ENCODE results near the gene ACACA.

Gene ACACA

DNA sequence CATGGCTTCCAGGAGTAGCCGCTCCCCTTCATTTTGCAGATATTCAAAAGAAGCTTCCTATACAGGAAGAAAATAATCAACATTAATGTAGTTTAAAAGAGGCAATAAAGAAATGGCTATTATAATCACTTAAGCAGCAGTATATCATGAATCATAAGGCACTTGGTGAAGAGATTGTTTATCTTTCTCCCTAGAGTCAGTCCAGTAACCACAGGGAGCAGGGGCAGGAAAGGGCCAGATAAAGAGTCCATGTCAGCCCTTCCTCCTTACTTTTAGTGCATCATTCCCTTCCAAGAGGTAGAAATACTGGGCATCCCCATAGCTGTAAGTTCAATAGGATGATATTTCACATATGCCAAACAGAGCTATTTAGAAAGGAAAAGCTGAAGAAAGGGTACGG, 215.4 kb downstream of the ACACA start:
- no peak overlapping the region for H3K4me3 Mint-ChIP-seq
- H3K27ac Mint-ChIP-seq, result no peak overlapping the region
- no peaks in the 10 kb centered on the region for H3K27me3 Mint-ChIP-seq (ENCODE audit: low read depth)
- peaks cover 33% of the 10 kb centered on the region for H3K36me3 Mint-ChIP-seq (ENCODE audit: low read depth)
- H3K9me3 Mint-ChIP-seq, result no peaks in the 10 kb centered on the region
- H3K4me1 Mint-ChIP-seq (ENCODE audit: low read depth), result no peaks in the 10 kb centered on the region

DNA sequence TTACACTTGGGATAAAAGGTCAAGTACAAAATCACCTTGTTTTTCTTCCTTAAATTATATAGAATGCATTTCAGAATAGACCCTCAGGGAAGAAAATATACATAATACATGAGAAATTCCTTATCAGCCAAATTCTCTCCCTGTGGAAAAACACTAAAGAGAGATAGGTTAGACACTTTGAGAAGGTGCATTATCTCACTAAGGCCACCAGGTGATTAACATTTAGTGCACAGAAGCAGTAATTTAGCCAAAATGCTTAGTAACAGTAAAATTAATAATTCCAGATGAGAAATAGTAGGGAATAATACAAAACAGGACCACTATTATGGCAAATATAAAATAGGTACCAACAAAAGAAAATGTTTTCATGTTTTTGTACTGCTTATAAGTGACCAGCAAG, 216.1 kb downstream of the ACACA start:
- H3K36me3 Mint-ChIP-seq (ENCODE audit: low read depth), result peaks cover 33% of the 10 kb centered on the region
- H3K9me3 Mint-ChIP-seq, result no peaks in the 10 kb centered on the region
- no peaks in the 10 kb centered on the region for H3K27me3 Mint-ChIP-seq (ENCODE audit: low read depth)
- H3K27ac Mint-ChIP-seq, result no peak overlapping the region
- H3K4me3 Mint-ChIP-seq, result no peak overlapping the region
- no peaks in the 10 kb centered on the region for H3K4me1 Mint-ChIP-seq (ENCODE audit: low read depth)

DNA sequence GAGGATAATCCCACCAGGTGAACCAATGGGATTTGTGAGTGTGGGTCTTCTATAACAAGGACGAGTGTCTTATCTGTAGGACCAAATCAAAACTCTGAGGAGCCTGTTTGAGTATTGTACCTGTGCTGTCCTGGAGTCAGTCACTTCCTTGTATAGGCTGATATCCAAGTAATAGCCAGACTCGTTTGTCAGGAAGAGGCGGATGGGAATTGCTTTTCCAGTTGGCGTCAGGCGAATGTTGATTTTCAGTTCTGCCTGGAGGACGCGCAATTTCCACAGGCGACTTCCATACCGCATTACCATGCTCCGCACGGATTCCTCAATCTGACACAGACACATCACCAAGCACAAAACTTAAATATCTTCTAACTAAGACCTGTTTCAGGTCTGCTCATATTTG, 218.5 kb downstream of the ACACA start:
- Mint-ChIP-seq H3K36me3 (ENCODE audit: low read depth) (peaks cover 33% of the 10 kb centered on the region), H3K4me1 (ENCODE audit: low read depth) (no peaks in the 10 kb centered on the region), H3K27ac (no peak overlapping the region), H3K27me3 (ENCODE audit: low read depth) (no peaks in the 10 kb centered on the region), H3K9me3 (no peaks in the 10 kb centered on the region), H3K4me3 (no peak overlapping the region)

DNA sequence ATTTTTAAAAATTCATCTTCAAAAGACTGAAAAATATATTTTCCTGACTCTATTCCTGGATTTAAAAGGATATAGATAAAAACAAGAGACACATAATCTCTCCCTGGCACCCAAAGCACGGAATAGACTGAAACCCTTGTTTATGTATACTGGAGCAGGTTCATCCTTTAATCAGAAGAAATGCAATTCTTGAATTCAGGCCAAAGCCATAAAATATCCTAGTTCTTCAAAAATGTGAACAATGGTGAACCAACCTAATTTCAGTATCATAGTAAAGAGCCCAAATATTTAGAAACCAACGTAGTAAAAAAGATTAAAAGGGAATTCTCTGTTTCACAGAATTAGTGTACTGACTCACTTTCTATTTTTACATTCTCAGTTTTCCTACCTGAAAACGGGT, 219.4 kb downstream of the ACACA start:
- Mint-ChIP-seq H3K4me3 (no peak overlapping the region), H3K27ac (no peak overlapping the region), H3K4me1 (ENCODE audit: low read depth) (no peaks in the 10 kb centered on the region), H3K9me3 (no peaks in the 10 kb centered on the region), H3K27me3 (ENCODE audit: low read depth) (no peaks in the 10 kb centered on the region), H3K36me3 (ENCODE audit: low read depth) (peaks cover 29% of the 10 kb centered on the region)

DNA sequence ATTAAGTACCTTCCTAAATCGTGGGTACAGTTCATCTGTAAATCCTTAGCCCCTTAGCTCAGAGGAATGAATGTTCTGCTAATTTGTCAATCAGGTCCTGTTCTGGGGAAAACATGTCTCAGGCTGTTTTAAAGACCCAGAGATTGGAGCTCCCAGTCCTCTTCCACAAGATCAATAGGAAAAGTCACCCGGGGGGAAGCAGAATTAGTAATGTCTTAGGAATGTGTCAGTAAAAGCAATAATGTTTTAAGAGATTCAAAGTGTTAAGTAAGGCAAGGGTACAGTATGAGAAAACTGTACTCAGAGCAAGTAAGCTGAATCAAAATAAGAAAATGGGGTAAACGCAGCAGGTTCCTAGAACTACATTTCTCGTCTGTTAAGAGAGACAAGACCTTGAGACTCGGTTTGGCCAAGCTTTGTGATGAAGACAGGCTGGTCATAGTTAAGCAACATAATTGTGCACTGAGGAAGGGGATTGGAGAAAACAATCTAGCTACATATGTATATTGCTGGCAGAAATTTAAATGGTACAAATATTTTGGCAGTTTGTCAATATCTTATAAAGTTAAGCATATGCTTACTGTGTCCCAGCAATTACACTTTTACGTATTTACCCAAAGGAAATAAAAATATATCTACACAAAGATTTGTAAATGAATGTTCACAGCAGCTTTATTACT, 223.7 kb downstream of the ACACA start:
- H3K4me3 Mint-ChIP-seq, result no peak overlapping the region
- H3K4me1 Mint-ChIP-seq (ENCODE audit: low read depth), result no peaks in the 10 kb centered on the region
- peaks cover 30% of the 10 kb centered on the region for H3K36me3 Mint-ChIP-seq (ENCODE audit: low read depth)
- no peak overlapping the region for H3K27ac Mint-ChIP-seq
- H3K27me3 Mint-ChIP-seq (ENCODE audit: low read depth), result no peaks in the 10 kb centered on the region
- H3K9me3 Mint-ChIP-seq, result no peaks in the 10 kb centered on the region

DNA sequence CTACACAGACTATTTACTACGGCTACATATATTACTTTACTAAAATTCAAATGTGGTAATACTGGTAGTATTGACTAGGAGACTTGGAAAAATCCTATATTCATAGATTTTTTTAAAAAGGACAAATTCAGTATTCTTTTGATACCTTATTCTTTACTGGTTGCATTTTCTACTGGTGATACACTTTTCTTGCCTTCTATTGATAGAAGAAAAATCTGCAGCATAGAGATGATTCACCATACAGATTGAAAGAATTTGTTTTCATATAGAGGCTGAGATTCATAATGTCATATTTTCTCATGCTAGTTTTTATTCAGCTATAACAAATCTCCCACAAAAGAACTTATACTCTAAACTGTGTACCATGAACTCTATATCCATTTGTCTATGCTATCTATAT, 226.3 kb downstream of the ACACA start:
- Mint-ChIP-seq H3K4me3 (no peak overlapping the region), H3K27me3 (ENCODE audit: low read depth) (no peaks in the 10 kb centered on the region), H3K9me3 (no peaks in the 10 kb centered on the region), H3K4me1 (ENCODE audit: low read depth) (no peaks in the 10 kb centered on the region), H3K36me3 (ENCODE audit: low read depth) (peaks cover 20% of the 10 kb centered on the region), H3K27ac (no peak overlapping the region)

DNA sequence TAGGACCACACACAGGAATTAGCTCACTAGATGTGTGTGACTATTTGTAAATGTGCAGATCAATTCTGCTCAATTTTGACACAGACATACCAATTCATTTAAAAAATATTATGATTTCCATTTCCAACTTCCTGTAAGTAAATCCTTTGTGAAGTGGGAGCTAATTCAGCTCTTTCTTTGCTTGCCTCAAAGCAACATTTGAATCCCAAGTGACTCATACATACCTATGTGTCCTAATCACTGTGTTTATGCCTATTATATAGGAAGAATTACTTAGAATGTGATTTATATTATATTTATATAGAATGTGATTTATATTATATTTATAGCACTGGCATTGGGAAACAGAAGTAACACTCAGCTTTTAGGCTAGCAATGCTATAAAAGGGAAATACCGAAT, 226.7 kb downstream of the ACACA start:
- peaks cover 22% of the 10 kb centered on the region for H3K36me3 Mint-ChIP-seq (ENCODE audit: low read depth)
- no peak overlapping the region for H3K4me3 Mint-ChIP-seq
- no peaks in the 10 kb centered on the region for H3K9me3 Mint-ChIP-seq
- no peaks in the 10 kb centered on the region for H3K27me3 Mint-ChIP-seq (ENCODE audit: low read depth)
- no peak overlapping the region for H3K27ac Mint-ChIP-seq
- H3K4me1 Mint-ChIP-seq (ENCODE audit: low read depth), result no peaks in the 10 kb centered on the region

DNA sequence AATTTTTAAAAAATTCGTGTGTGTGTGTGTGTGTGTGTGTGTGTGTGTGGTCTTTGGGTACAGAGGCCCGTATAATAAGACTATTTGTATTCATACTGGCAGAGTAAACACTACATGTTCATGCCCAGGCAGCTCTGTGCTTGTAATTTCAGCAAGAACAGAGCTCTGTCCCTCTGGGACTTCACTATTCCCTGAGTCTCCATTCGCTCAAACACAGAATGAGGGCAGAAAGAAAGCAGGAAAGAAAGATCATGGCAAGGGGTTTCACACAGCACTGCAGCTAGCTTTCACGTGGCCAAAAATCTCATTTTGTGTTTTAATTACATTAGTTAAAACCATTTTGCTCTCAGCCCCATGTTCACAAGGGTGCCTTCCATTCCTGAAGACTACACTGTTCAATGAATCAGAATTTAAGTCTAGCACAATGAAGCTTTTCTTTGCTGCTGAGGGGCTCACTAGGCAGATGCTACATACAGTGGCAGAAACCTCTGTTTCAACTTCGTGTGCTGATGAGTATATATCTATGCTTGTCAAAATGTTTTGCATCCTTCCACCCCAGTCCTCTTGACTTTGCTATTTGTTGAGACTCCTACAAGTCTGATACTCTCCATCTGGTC, 229.3 kb downstream of the ACACA start:
- no peak overlapping the region for H3K27ac Mint-ChIP-seq
- H3K4me3 Mint-ChIP-seq, result no peak overlapping the region
- peaks cover 22% of the 10 kb centered on the region for H3K36me3 Mint-ChIP-seq (ENCODE audit: low read depth)
- H3K27me3 Mint-ChIP-seq (ENCODE audit: low read depth), result no peaks in the 10 kb centered on the region
- H3K9me3 Mint-ChIP-seq, result no peaks in the 10 kb centered on the region
- no peaks in the 10 kb centered on the region for H3K4me1 Mint-ChIP-seq (ENCODE audit: low read depth)

DNA sequence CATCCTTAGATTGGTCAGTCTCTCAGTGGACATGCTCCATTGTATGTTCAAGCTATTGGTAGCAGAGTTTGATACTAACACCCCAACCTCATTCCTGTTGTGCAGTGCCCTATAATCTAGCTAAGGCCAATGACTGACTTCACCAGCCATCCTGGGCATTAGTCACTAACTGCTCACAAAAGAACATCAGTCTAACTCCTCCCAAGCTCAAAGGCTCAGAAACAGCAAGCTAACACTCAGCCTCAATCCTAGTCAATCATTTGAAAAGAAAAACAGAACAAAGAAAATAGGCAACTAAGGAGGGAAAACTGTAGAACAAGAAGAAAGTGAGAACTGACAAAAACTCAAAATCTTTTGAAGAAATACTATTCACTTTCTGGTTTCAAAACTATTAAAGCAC, 229.9 kb downstream of the ACACA start:
- peaks cover 22% of the 10 kb centered on the region for H3K36me3 Mint-ChIP-seq (ENCODE audit: low read depth)
- H3K27me3 Mint-ChIP-seq (ENCODE audit: low read depth), result no peaks in the 10 kb centered on the region
- no peaks in the 10 kb centered on the region for H3K9me3 Mint-ChIP-seq
- no peak overlapping the region for H3K27ac Mint-ChIP-seq
- no peak overlapping the region for H3K4me3 Mint-ChIP-seq
- no peaks in the 10 kb centered on the region for H3K4me1 Mint-ChIP-seq (ENCODE audit: low read depth)

DNA sequence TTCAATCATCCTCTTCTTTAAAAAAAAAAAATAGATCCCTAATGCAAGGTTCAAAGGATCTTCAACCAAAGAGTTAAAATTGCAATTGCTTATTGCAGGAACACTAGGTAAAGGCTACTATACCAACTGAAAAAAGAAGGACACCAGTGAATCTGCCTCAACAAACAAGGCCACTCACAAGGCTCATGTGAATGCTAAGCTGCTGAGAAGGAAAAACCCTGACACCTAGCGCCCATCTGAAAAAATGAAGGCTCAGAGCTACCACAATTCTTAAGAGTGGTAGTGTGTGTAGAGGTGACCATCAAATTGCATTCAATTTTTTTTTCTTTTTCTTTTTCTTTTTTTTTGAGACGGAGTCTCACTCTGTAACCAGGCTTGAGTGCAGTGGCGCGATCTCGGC, 232.4 kb downstream of the ACACA start:
- H3K36me3 Mint-ChIP-seq (ENCODE audit: low read depth), result peaks cover 11% of the 10 kb centered on the region
- H3K27ac Mint-ChIP-seq, result no peak overlapping the region

DNA sequence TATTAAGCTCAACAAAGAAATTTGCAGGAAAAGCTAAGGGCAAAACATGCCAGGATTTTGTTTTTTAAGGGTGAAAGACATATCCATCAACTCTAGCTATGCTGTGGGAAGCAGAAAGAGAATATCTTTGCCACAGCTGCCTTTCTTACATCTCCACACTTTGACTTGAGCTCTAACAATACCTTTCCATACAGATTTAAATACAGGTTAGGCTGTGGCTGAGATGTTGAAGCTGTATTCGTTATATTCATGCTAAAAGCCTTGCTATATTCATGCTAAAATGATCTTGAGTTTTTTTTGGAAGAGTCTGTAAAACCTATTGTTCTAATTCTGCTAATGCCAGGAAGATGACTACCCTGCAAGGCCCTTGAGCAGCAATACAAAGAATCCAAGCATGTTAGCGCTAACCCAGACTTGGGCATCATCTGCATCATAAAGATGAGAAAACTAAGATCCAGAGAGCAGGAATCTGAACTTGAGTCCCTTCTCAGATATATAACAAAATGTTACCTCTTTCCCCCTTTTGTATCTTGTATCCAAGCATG, 235.7 kb downstream of the ACACA start:
- H3K27me3 Mint-ChIP-seq (ENCODE audit: low read depth), result no peaks in the 10 kb centered on the region
- H3K4me3 Mint-ChIP-seq, result no peak overlapping the region
- H3K27ac Mint-ChIP-seq, result no peak overlapping the region
- no peaks in the 10 kb centered on the region for H3K4me1 Mint-ChIP-seq (ENCODE audit: low read depth)
- peaks cover 2% of the 10 kb centered on the region for H3K36me3 Mint-ChIP-seq (ENCODE audit: low read depth)
- no peaks in the 10 kb centered on the region for H3K9me3 Mint-ChIP-seq

More for the DNA sequence above, 232.4 kb downstream of the ACACA start:
- no peaks in the 10 kb centered on the region for H3K9me3 Mint-ChIP-seq
- H3K27me3 Mint-ChIP-seq (ENCODE audit: low read depth), result no peaks in the 10 kb centered on the region
- no peaks in the 10 kb centered on the region for H3K4me1 Mint-ChIP-seq (ENCODE audit: low read depth)
- H3K4me3 Mint-ChIP-seq, result no peak overlapping the region

DNA sequence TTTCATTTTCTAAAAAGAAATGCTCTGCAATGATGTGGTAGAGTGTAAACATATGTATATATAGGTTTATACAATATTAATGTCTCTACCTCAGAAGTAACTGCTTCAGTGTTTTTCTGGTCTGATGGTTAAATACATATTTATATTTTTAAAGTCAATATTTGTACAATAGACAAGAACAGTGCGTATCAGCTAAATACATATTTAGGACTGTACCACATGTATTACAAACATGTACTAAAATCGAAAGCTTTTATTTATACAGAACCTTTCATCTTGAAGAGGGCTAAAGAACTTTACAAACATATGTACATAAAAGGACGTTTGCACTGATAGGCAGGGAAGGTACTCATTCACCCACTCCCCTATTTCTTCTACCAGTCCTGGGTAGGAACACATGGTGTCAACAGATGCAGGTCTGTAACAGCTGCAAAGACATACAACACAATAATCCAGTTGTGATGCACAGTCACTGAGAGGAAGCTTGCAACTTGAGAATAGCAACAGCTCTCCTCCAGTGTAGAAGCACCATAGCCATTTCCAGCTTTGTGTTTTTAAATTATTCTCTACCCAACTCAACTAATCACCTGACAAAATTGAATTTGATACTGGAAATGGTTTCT, 237.8 kb downstream of the ACACA start:
- no peaks in the 10 kb centered on the region for H3K36me3 Mint-ChIP-seq (ENCODE audit: low read depth)
- H3K4me1 Mint-ChIP-seq (ENCODE audit: low read depth), result no peaks in the 10 kb centered on the region
- H3K27me3 Mint-ChIP-seq (ENCODE audit: low read depth), result no peaks in the 10 kb centered on the region
- H3K9me3 Mint-ChIP-seq, result no peaks in the 10 kb centered on the region
- no peak overlapping the region for H3K4me3 Mint-ChIP-seq
- H3K27ac Mint-ChIP-seq, result no peak overlapping the region

DNA sequence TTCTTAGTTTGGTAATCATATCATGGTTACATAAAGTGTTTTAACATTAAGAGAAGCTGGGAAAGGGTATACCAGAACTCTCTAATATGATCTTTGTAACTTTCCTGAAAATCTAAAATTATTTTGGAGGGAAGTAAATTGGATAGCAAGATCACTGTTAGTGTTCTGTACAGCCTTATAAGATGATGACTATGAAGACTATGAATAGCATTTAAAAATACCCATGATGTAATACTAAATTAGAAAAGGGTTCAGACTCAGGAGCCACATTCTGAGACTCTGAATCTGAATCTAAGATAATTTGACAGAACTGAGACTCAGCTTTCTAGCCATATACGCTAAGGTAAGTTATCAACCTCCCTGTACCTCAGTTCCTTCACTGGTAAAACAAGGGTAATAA, 238.9 kb downstream of the ACACA start:
- Mint-ChIP-seq H3K27me3 (ENCODE audit: low read depth) (no peaks in the 10 kb centered on the region), H3K4me3 (no peak overlapping the region), H3K27ac (no peak overlapping the region), H3K4me1 (ENCODE audit: low read depth) (no peaks in the 10 kb centered on the region), H3K9me3 (no peaks in the 10 kb centered on the region), H3K36me3 (ENCODE audit: low read depth) (peaks cover 2% of the 10 kb centered on the region)

DNA sequence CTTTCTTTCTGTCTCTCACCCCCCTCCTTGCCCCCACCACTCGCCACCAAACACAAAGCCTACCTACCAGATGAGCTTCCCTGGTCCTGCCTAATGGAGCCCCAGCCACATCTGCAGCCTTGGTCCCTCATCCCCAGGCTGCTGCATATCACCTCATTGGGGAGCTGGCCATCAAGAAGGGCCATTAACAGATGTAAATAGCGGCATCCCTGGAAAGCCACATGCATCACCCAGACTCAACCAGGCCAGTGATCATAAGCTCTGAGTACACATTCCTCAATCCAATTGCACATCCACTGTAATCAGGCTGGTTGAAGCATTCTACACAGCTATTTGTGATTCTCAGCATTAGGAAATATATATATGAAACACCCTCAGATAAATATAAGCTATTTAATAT, 242.6 kb downstream of the ACACA start:
- Mint-ChIP-seq H3K27me3 (ENCODE audit: low read depth) (no peaks in the 10 kb centered on the region), H3K9me3 (no peaks in the 10 kb centered on the region), H3K4me1 (ENCODE audit: low read depth) (peaks cover 1% of the 10 kb centered on the region), H3K4me3 (no peak overlapping the region), H3K36me3 (ENCODE audit: low read depth) (peaks cover 16% of the 10 kb centered on the region), H3K27ac (no peak overlapping the region)

DNA sequence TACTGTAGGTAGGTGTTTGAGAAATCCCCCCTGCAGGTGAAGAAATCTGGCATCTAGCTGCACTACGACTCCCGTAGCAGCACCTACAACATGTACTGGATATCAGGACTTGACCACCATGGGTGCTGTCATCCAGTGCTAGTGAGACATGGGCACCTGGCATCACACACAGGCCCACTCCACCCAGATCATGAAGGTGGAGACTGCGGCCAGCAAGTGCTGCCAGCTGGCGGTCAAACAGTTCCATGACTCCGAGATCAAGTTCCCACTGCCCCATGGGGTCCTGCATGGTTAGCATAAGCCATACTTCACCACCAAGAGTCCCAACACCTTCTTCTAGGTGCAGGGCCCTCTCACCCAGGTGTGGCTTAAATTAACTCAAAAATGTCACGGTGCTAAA, 243.8 kb downstream of the ACACA start:
- Mint-ChIP-seq H3K4me1 (ENCODE audit: low read depth) (peaks cover 1% of the 10 kb centered on the region), H3K27me3 (ENCODE audit: low read depth) (no peaks in the 10 kb centered on the region), H3K9me3 (no peaks in the 10 kb centered on the region), H3K4me3 (no peak overlapping the region), H3K27ac (no peak overlapping the region), H3K36me3 (ENCODE audit: low read depth) (peaks cover 19% of the 10 kb centered on the region)

Data from T-helper 1 cell treated with Interleukin-12 subunit alpha and Interleukin-12 subunit beta and Interleukin-4 antibody, amounts not matched to agents 30 μg/mL and 1 μg/mL, for 36 hours (primary cell).